Activated naive CD4-positive, alpha-beta T cell treated with anti-CD3 and anti-CD28 coated beads for 36 hours (primary cell): ENCODE measurements around the gene CRACR2B. TPM values are rescaled to one million over a fixed set of nuclear protein-coding genes. Genes with fewer than 3 reads are reported as not detected.

Experiments used
- CTCF ChIA-PET: fragments of 350-600 bp; sonication (Branson Sonifier 250); formaldehyde crosslinking; loops from one replicate; lab custom pipeline; 2021; ENCODE audit warnings: antibody characterized with exemption; lab: Charles Lee
- DNase-seq: peaks from one replicate; pipeline ENCODE4 v3.0.0-alpha.2; 2020
- H3K27ac Mint-ChIP-seq: one replicate; pipeline ENCODE4 v1.8.0; 2021; ENCODE audit warnings: mild to moderate bottlenecking, mixed read lengths
- H3K27me3 Mint-ChIP-seq: one replicate; pipeline ENCODE4 v1.8.0; 2021; ENCODE audit warnings: low read depth, mixed read lengths
- H3K36me3 Mint-ChIP-seq: one replicate; pipeline ENCODE4 v1.8.0; 2021; ENCODE audit warnings: low read depth, mixed read lengths
- H3K4me1 Mint-ChIP-seq: one replicate; pipeline ENCODE4 v1.8.0; 2021; ENCODE audit warnings: low read depth, mixed read lengths
- H3K4me3 Mint-ChIP-seq: one replicate; pipeline ENCODE4 v1.8.0; 2021; ENCODE audit warnings: mild to moderate bottlenecking, moderate library complexity, mixed read lengths
- H3K9me3 Mint-ChIP-seq: one replicate; pipeline ENCODE4 v1.8.0; 2021; ENCODE audit warnings: mixed read lengths
- intact Hi-C: fragments of 100-400 bp; cut with micrococcal nuclease; formaldehyde crosslinking; loops from one replicate; pipeline ENCODE4 v1.15.1; 2023
- total RNA-seq, 2 experiments: library from RNA; stranded (reverse); gene quantifications; one replicate each; pipeline ENCODE4 v1.2.3, GENCODE V29; 2021

Gene CRACR2B
- total RNA-seq, 2 experiments from 2014 or later, result 0.32 to 0.41 TPM

- Mint-ChIP-seq H3K27ac (no peak overlapping the region), H3K4me3 (peak overlapping the region; percentile 48), H3K4me1 (peaks cover 31% of the 10 kb centered on the region), H3K9me3 (no peaks in the 10 kb centered on the region), H3K27me3 (peaks cover 38% of the 10 kb centered on the region), H3K36me3 (peaks cover 7% of the 10 kb centered on the region)
- DNase-seq, result no peak
- intact Hi-C loops, result no loop called here
- CTCF ChIA-PET, result no interaction called here
Observed at GRCh38 chr11:827146-827896, 398 bp upstream of the CRACR2B start.

DNA sequence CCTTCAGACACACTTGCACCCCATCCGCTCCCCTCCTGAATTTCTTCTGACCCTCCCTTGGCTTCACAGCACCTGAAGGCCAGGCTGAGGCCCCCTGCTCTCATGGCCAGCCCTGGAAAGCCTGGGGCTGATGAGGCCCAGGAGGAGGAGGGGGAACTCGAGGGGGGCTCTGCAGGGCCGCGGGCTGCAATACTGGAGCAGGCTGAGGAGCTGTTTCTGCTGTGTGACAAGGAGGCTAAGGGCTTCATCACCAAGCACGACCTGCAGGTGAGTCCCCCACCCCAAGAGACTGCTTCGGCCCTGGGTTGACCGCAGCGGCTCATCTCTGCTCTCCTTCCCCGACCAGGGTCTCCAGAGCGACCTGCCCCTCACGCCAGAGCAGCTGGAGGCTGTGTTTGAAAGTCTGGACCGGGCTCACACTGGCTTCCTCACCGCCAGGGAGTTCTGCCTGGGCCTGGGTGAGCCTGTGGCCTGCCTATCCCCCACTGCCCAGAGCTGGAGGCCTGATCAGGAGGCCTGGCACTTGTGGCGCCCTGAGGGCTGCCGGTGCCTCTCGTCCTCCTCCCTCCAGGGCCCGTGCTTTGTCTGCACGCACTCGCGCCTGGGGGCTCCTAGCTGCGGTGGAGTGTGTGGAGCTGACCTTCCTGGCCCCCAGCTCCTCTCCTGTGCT is 922 bp downstream of the CRACR2B start:
- intact Hi-C loops, result no loop called here
- no peak for DNase-seq
- Mint-ChIP-seq H3K4me3 (no peak overlapping the region), H3K27me3 (peaks cover 39% of the 10 kb centered on the region), H3K4me1 (peaks cover 31% of the 10 kb centered on the region), H3K36me3 (peaks cover 4% of the 10 kb centered on the region), H3K27ac (no peak overlapping the region), H3K9me3 (no peaks in the 10 kb centered on the region)
- CTCF ChIA-PET, result no interaction called here

GRCh38 chr11:829176-829846 is 1.6 kb downstream of the CRACR2B start:
- peaks cover 4% of the 10 kb centered on the region for H3K36me3 Mint-ChIP-seq
- no peak for DNase-seq
- peaks cover 38% of the 10 kb centered on the region for H3K4me1 Mint-ChIP-seq
- H3K4me3 Mint-ChIP-seq, result no peak overlapping the region
- H3K9me3 Mint-ChIP-seq, result no peaks in the 10 kb centered on the region
- peaks cover 45% of the 10 kb centered on the region for H3K27me3 Mint-ChIP-seq
- CTCF ChIA-PET, result no interaction called here
- intact Hi-C loops, result no loop called here
- no peak overlapping the region for H3K27ac Mint-ChIP-seq

DNA sequence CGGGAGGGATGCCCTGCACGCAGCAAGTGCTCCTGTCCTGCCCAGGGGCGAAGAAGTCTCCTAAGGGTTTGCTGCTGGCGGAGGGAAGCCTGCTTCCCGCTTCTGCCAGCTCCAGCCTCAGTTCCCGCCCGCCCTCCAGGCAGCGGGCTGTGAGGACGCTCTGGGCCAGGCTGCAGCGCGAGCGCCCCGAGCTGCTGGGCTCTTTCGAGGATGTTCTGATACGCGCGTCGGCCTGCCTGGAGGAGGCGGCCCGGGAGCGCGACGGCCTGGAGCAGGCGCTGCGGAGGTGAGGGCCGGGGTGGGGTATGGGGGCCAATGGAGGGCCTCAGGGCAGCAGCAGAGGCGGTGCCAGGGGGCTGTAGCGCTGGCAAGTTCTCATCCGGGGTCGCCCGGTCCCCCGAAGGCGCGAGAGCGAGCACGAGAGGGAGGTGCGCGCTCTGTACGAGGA is 2.2 kb downstream of the CRACR2B start:
- H3K27me3 Mint-ChIP-seq, result peaks cover 45% of the 10 kb centered on the region
- DNase-seq, result no peak
- CTCF ChIA-PET, result no interaction called here
- H3K4me3 Mint-ChIP-seq, result no peak overlapping the region
- H3K27ac Mint-ChIP-seq, result no peak overlapping the region
- peaks cover 4% of the 10 kb centered on the region for H3K36me3 Mint-ChIP-seq
- intact Hi-C loops, result loop anchor here (1.0 kb wide), 1 partner anchor 10 kb away; no protein-coding TSS in a partner anchor
- no peaks in the 10 kb centered on the region for H3K9me3 Mint-ChIP-seq
- peaks cover 40% of the 10 kb centered on the region for H3K4me1 Mint-ChIP-seq

- Mint-ChIP-seq H3K27me3 (peaks cover 45% of the 10 kb centered on the region), H3K4me3 (peak overlapping the region; percentile 29), H3K4me1 (peaks cover 40% of the 10 kb centered on the region), H3K36me3 (no peaks in the 10 kb centered on the region), H3K9me3 (no peaks in the 10 kb centered on the region), H3K27ac (no peak overlapping the region)
- CTCF ChIA-PET, result no interaction called here
- no peak for DNase-seq
- intact Hi-C loops, result loop anchor here (1.0 kb wide), 1 partner anchor 10 kb away; no protein-coding TSS in a partner anchor
Observed at GRCh38 chr11:830295-831117, 2.8 kb downstream of the CRACR2B start.

DNA sequence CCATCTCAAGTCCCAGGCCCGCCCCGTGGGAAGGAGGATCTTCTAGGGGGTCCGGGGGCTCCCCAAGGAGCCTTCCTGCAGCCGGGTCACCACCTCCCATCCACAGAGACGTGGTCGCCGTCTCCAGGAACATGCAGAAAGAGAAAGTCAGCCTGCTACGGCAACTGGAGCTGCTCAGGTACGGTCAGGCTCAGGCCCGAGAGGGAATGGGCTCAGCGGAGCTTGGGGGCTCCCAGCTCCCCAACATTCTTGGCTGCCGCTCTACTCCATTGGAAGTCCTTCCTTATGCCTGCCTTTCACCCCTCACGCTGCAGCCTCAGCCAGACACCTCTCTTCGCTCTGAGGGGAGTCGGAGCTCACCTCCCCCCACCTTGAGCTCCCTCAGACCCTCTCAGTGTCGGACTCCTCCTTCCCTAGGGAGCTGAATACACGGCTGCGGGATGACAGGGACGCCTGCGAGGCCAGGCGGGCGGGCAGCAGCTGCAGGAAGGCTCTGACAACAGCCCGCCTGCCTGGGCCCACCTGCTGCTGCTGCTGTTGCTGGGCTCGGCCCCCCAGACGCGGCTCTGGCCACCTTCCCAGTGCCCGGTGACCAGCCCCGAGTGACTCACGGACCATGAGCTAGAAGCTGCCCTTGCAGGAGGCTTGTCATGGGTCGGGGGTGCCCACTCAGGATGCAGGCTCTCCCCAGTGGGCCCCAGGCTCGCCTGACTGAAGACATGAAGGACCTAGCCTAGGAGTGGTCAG is 3.6 kb downstream of the CRACR2B start:
- Mint-ChIP-seq H3K9me3 (no peaks in the 10 kb centered on the region), H3K4me1 (peaks cover 40% of the 10 kb centered on the region), H3K36me3 (no peaks in the 10 kb centered on the region), H3K4me3 (peak overlapping the region; percentile 18), H3K27ac (no peak overlapping the region), H3K27me3 (peaks cover 45% of the 10 kb centered on the region)
- intact Hi-C loops, result no loop called here
- no peak for DNase-seq
- CTCF ChIA-PET, result no interaction called here

DNA sequence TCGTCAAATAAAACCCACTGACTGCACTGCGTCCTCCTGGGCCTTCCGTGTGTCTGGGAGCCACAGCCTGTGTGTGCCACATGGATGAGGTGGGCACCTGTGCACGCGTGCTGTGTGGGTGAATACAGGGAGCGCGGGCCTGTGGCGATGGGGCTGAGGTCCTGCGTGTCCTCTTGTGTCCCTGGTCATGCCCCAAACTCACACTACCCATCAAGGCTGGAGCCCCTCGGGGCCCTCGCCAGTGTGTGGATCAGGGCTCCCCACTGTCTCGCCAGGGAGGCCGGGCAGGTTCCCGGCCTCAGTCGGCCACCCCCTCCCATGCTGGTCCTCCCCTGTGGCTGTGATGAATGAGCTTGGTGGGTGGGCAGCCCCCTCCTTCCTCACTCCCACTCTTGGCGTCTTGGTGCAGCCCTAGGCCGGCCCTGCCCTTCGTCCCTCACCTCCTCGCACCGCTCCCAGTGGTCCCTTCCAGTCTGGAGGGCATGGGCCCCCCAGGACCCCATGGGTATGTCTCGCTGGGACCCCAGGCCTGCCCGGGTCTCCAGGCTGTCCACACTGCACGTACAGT is 4.3 kb downstream of the CRACR2B start:
- no peaks in the 10 kb centered on the region for H3K36me3 Mint-ChIP-seq
- peak overlapping the region; percentile 27 for H3K4me3 Mint-ChIP-seq
- no peak for DNase-seq
- no peak overlapping the region for H3K27ac Mint-ChIP-seq
- H3K27me3 Mint-ChIP-seq, result peaks cover 42% of the 10 kb centered on the region
- H3K4me1 Mint-ChIP-seq, result peaks cover 36% of the 10 kb centered on the region
- H3K9me3 Mint-ChIP-seq, result no peaks in the 10 kb centered on the region
- CTCF ChIA-PET, result no interaction called here
- intact Hi-C loops, result no loop called here

DNA sequence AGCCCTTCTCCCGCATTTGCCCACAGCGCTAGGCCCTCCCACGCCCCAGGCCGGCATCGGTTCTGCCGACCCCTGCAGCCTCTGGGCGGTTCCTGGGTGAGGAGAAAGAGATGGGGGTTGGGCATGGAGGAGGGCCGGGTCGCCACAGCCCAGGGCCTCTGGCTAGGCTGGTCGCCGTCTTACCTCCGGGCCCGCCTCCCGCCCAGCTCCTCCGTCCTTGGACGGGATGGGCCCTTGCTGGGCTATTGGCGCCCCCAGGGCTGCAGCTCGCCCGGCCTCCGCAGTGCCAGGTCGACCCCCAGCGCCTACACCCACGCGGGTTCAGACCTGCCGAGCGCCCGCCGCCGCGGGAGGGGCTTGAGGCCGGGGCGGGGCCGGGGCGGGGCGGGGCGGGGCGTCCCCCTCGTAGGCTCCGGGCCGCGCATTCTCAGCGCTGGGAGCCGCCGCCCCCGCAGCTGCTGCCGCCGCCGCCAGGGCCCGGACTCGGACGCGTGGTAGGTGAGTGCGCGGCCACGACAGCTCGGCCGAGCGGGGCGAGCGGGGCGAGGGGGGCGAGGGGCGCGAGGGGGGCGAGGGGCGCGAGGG is 4.9 kb downstream of the CRACR2B start, which contains the start of gene CD151:
TSS of gene CD151 (plus strand) at position 424 of the 585 bp plus-strand sequence. CDS start 3,118 bp downstream, outside the sequence.
- CTCF ChIA-PET, result no interaction called here
- peak within 1 kb of the TSS; percentile 55 for H3K4me3 Mint-ChIP-seq
- intact Hi-C loops, result no loop called here
- peak; percentile 34 for DNase-seq
- peaks cover 34% of the 10 kb centered on the region for H3K4me1 Mint-ChIP-seq
- no peaks in the 10 kb centered on the region for H3K36me3 Mint-ChIP-seq
- no peak within 1 kb of the TSS for H3K27ac Mint-ChIP-seq
- H3K9me3 Mint-ChIP-seq, result no peaks in the 10 kb centered on the region
- peaks cover 39% of the 10 kb centered on the region for H3K27me3 Mint-ChIP-seq

- Mint-ChIP-seq H3K4me1 (peaks cover 28% of the 10 kb centered on the region), H3K36me3 (no peaks in the 10 kb centered on the region), H3K9me3 (no peaks in the 10 kb centered on the region), H3K4me3 (peak overlapping the region; percentile 55), H3K27ac (no peak overlapping the region), H3K27me3 (peaks cover 33% of the 10 kb centered on the region)
- DNase-seq, result peak; percentile 40
- CTCF ChIA-PET, result no interaction called here
- intact Hi-C loops, result no loop called here
Observed at GRCh38 chr11:833114-833791, 5.5 kb downstream of the CRACR2B start.

- Mint-ChIP-seq H3K27me3 (peaks cover 28% of the 10 kb centered on the region), H3K4me3 (peak overlapping the region; percentile 55), H3K9me3 (no peaks in the 10 kb centered on the region), H3K36me3 (no peaks in the 10 kb centered on the region), H3K4me1 (peaks cover 28% of the 10 kb centered on the region), H3K27ac (no peak overlapping the region)
- intact Hi-C loops, result no loop called here
- no peak for DNase-seq
- CTCF ChIA-PET, result interaction anchor here (1.4 to 1.5 kb wide), 2 partner anchors 14 to 15 kb away, joined by 3 to 5 read pairs; no protein-coding TSS in a partner anchor
Observed at GRCh38 chr11:833849-834311, 6.2 kb downstream of the CRACR2B start.
